Skeletal muscle tissue (tissue), 4 donors: ENCODE data around the gene HOXC9. TPM values are rescaled to one million over a fixed set of nuclear protein-coding genes. Genes with fewer than 3 reads are reported as not detected.

Experiments
- H3K27ac ChIP-seq: one replicate; pipeline ENCODE4 v1.7.0; 2013; ENCODE audit warnings: mild to moderate bottlenecking, low read depth, low read length, inconsistent platforms
- H3K27me3 ChIP-seq, 3 donors: one replicate each; pipeline ENCODE4 v1.7.0; 2013; ENCODE audit warnings: low read length in 3 of 3; ENCODE audit not compliant: control insufficient read depth in 3 of 3, insufficient read depth in 3 of 3
- H3K36me3 ChIP-seq, 3 donors: one replicate each; pipeline ENCODE4 v1.7.0; 2013; ENCODE audit warnings: low read length in 3 of 3; ENCODE audit not compliant: control insufficient read depth in 3 of 3, insufficient read depth in 3 of 3
- H3K4me1 ChIP-seq, 3 donors: one replicate each; pipeline ENCODE4 v1.7.0; 2013; ENCODE audit warnings: low read length in 3 of 3, mild to moderate bottlenecking in 3 of 3; ENCODE audit not compliant: control insufficient read depth in 3 of 3, insufficient read depth in 3 of 3
- H3K4me3 ChIP-seq, 3 donors: one replicate each; pipeline ENCODE4 v1.7.0; 2013; ENCODE audit warnings: low read length in 3 of 3
- H3K9ac ChIP-seq, 3 donors: one replicate each; pipeline ENCODE4 v1.7.0; 2013; ENCODE audit warnings: low read length in 3 of 3, mild to moderate bottlenecking in 3 of 3, moderate library complexity in 2 of 3, low read depth in 1 of 3
- H3K9me3 ChIP-seq, 3 donors: one replicate each; pipeline ENCODE4 v1.7.0; 2013; ENCODE audit warnings: low read length in 3 of 3; ENCODE audit not compliant: control insufficient read depth in 3 of 3
- total RNA-seq: library from RNA; depleted of rRNA; stranded (reverse); fragments of >200 nt; gene quantifications from one replicate; pipeline ENCODE4 v1.2.3, GENCODE V29; 2014
- donor health status: Osteomylitis.

The HOXC9 gene
- total RNA-seq, 1 donor from 2014 or later: 4.2 TPM

- peak overlapping the region in 1 of 3 donors; percentile 45 for H3K9ac ChIP-seq
- peaks cover 0 to 3% (median 3%) of the 10 kb centered on the region in 3 donors for H3K4me1 ChIP-seq
- no peak overlapping the region for H3K27ac ChIP-seq
- H3K36me3 ChIP-seq: no peaks in the 10 kb centered on the region
- peak overlapping the region in 2 of 3 donors; percentile 29 to 45 for H3K4me3 ChIP-seq
- H3K9me3 ChIP-seq: no peaks in the 10 kb centered on the region
- H3K27me3 ChIP-seq: peaks cover 87 to 97% (median 93%) of the 10 kb centered on the region in 3 donors
Observed at GRCh38 chr12:53955036-53955775, 44.8 kb upstream of the HOXC9 start.

- H3K9ac ChIP-seq: no peak overlapping the region
- H3K9me3 ChIP-seq: no peaks in the 10 kb centered on the region
- no peak overlapping the region for H3K27ac ChIP-seq
- peaks cover 87 to 97% (median 93%) of the 10 kb centered on the region in 3 donors for H3K27me3 ChIP-seq
- no peak overlapping the region for H3K4me3 ChIP-seq
- H3K36me3 ChIP-seq: no peaks in the 10 kb centered on the region
- H3K4me1 ChIP-seq: peaks cover 0 to 3% (median 3%) of the 10 kb centered on the region in 3 donors
Observed at GRCh38 chr12:53955776-53956250, 44.1 kb upstream of the HOXC9 start.

- H3K27me3 ChIP-seq: peaks cover 88 to 97% (median 93%) of the 10 kb centered on the region in 3 donors
- H3K4me3 ChIP-seq: no peak overlapping the region
- no peaks in the 10 kb centered on the region for H3K36me3 ChIP-seq
- no peak overlapping the region for H3K9ac ChIP-seq
- peaks cover 0 to 8% (median 3%) of the 10 kb centered on the region in 3 donors for H3K4me1 ChIP-seq
- no peak overlapping the region for H3K27ac ChIP-seq
- H3K9me3 ChIP-seq: no peaks in the 10 kb centered on the region
Observed at GRCh38 chr12:53956251-53956887, 43.6 kb upstream of the HOXC9 start.

DNA sequence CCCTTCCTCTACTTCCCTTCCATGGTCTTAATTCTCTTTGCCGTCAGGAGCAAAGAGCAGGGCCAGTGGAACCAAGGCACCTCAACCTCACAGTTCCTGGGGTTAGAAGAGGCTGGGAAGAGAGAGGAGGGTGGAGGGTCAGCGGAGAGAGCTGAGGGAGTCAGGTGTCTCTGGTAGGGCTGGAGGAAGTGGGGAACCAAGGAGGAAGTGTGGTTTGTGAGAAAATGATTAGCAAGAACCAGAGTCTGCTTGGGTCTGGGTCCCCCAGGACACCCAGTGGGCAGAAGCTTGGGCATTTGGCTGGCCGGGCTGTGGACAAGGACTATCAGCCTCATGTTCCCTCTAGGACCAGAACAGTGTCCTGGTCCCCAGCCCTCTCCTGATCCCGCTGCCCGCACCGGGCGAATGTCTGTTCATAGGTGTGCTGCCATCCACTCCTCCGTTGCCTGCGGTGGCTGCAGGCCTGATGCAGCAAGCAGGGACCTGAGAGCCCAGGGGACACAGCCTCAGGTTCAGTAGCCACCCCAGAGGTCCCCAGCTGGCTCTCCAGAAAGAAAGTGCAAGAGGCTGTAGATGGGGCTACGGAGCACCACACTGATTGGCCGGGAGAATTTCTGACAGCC lies 42.9 kb upstream of the HOXC9 start:
- H3K36me3 ChIP-seq: no peaks in the 10 kb centered on the region

DNA sequence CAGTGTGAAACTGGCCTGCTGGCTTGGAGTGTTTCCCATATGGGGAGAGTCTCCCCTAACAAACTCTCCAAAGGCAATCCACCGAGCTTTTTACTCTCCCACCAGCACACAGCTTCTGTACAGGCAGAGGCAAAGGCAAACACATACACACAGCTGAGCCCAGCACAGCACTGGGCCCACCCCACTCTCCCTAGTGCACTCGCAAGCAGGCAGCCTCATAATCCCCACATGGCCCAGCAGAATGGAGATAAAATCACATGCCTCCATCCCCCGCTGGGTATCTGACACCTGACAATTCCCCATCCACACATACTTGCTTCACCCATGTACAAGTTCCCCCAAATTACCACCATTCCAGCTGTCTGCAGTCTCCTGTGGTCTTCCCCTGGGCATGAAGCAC lies 41.8 kb upstream of the HOXC9 start:
- Histone ChIP-seq H3K4me3 (no peak overlapping the region), H3K27me3 (peaks cover 91 to 94% (median 93%) of the 10 kb centered on the region in 3 donors), H3K4me1 (peaks cover 0 to 18% (median 4%) of the 10 kb centered on the region in 3 donors), H3K9ac (no peak overlapping the region), H3K9me3 (no peaks in the 10 kb centered on the region), H3K36me3 (no peaks in the 10 kb centered on the region), H3K27ac (no peak overlapping the region)

More for the DNA sequence above, 42.9 kb upstream of the HOXC9 start:
- Histone ChIP-seq H3K27me3 (peaks cover 88 to 97% (median 93%) of the 10 kb centered on the region in 3 donors), H3K9me3 (no peaks in the 10 kb centered on the region), H3K4me1 (peaks cover 0 to 14% (median 4%) of the 10 kb centered on the region in 3 donors), H3K9ac (no peak overlapping the region), H3K4me3 (no peak overlapping the region), H3K27ac (no peak overlapping the region)

GRCh38 chr12:53959314-53959713 lies 40.6 kb upstream of the HOXC9 start:
- H3K4me3 ChIP-seq: no peak overlapping the region
- no peak overlapping the region for H3K27ac ChIP-seq
- H3K9me3 ChIP-seq: no peaks in the 10 kb centered on the region
- H3K36me3 ChIP-seq: no peaks in the 10 kb centered on the region
- H3K9ac ChIP-seq: no peak overlapping the region
- peaks cover 91 to 97% (median 93%) of the 10 kb centered on the region in 3 donors for H3K27me3 ChIP-seq
- H3K4me1 ChIP-seq: peaks cover 0 to 18% (median 4%) of the 10 kb centered on the region in 3 donors

GRCh38 chr12:53960187-53961024 lies 39.6 kb upstream of the HOXC9 start:
- H3K4me3 ChIP-seq: peak overlapping the region in 1 of 3 donors; percentile 43
- H3K9ac ChIP-seq: no peak overlapping the region
- H3K27me3 ChIP-seq: peaks cover 90 to 98% (median 97%) of the 10 kb centered on the region in 3 donors
- no peak overlapping the region for H3K27ac ChIP-seq
- H3K9me3 ChIP-seq: no peaks in the 10 kb centered on the region
- H3K36me3 ChIP-seq: no peaks in the 10 kb centered on the region
- H3K4me1 ChIP-seq: peaks cover 0 to 15% (median 6%) of the 10 kb centered on the region in 3 donors

- H3K36me3 ChIP-seq: no peaks in the 10 kb centered on the region
- peak overlapping the region; percentile 25 for H3K27ac ChIP-seq
- peaks cover 84 to 98% (median 94%) of the 10 kb centered on the region in 3 donors for H3K27me3 ChIP-seq
- no peaks in the 10 kb centered on the region for H3K9me3 ChIP-seq
- peak overlapping the region in 2 of 3 donors; percentile 29 to 43 for H3K4me3 ChIP-seq
- no peak overlapping the region for H3K9ac ChIP-seq
- peaks cover 0 to 15% (median 6%) of the 10 kb centered on the region in 3 donors for H3K4me1 ChIP-seq
Observed at GRCh38 chr12:53961025-53961761, 38.8 kb upstream of the HOXC9 start.

GRCh38 chr12:53963005-53963404 lies 37.0 kb upstream of the HOXC9 start:
- H3K9me3 ChIP-seq: no peaks in the 10 kb centered on the region
- peak overlapping the region in 2 of 3 donors; percentile 14 to 27 for H3K4me3 ChIP-seq
- H3K4me1 ChIP-seq: peaks cover 0 to 15% (median 6%) of the 10 kb centered on the region in 3 donors
- H3K36me3 ChIP-seq: no peaks in the 10 kb centered on the region
- H3K27ac ChIP-seq: peak overlapping the region; percentile 78
- peaks cover 80 to 96% (median 93%) of the 10 kb centered on the region in 3 donors for H3K27me3 ChIP-seq
- peak overlapping the region in 1 of 3 donors; percentile 14 for H3K9ac ChIP-seq
